SU-DHL-6 (cell line): ENCODE data around the gene RABL6.

Experiments used
- EZH2phosphoT487 ChIP-seq: fragments of 200-600 bp; sonication (generic), shearing (Covaris generic); conservative IDR thresholded peaks from 2 replicates; pipeline ENCODE4 v1.6.1; 2018; ENCODE audit warnings: mild to moderate bottlenecking, antibody characterized with exemption, low read length, moderate library complexity, mixed read lengths
- TF ChIP-seq, protein P1 (sequence below): fragments of 200-600 bp; sonication (generic); IDR thresholded peaks from one replicate; pipeline ENCODE4 v1.5.1; 2017; ENCODE audit warnings: antibody characterized with exemption, mild to moderate bottlenecking, low read length, moderate library complexity; ENCODE audit not compliant: insufficient read depth, poor library complexity, severe bottlenecking

DNA sequence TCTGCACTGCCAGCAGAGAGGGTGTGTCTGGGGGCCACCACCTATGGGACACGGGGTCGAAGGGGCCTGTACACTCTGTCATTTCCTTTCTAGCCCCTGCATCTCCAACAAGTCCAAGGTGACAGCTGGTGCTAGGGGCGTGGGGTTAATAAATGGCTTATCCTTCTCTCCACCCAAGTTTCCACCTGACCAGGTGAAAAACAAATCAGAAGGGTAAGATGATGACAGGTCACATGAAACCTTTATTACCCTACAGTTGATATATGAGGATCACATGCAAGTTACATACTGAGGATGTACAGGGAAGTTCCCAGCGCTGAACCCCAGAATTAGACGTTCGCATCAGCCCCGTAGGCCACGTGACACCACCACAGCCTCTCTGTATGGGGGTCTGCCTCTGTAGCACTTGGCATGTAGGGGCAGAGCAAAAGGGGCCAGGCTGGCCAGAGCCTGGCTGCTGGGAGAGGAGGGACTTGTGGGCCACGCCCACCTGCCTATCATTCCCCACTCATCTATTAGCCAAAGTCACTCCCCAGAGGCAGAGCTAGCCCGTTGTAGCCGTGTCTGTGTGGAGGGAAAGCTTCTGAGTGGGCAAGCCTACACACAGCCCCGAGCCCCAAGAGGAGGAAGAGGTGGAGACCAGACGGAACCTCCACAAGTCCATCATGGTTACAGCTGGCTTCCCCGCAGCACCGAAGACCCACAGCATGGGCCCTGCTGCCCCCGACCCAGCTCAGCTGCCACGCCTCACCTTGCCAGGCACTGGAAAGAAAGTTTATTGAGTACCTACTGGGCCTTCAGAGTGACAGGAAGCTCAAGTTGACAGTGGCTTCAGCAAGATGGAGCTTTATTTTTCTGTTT, 14.4 kb upstream of the RABL6 start:
- TF ChIP-seq, protein P1, sequence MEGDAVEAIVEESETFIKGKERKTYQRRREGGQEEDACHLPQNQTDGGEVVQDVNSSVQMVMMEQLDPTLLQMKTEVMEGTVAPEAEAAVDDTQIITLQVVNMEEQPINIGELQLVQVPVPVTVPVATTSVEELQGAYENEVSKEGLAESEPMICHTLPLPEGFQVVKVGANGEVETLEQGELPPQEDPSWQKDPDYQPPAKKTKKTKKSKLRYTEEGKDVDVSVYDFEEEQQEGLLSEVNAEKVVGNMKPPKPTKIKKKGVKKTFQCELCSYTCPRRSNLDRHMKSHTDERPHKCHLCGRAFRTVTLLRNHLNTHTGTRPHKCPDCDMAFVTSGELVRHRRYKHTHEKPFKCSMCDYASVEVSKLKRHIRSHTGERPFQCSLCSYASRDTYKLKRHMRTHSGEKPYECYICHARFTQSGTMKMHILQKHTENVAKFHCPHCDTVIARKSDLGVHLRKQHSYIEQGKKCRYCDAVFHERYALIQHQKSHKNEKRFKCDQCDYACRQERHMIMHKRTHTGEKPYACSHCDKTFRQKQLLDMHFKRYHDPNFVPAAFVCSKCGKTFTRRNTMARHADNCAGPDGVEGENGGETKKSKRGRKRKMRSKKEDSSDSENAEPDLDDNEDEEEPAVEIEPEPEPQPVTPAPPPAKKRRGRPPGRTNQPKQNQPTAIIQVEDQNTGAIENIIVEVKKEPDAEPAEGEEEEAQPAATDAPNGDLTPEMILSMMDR: no peak
- TF ChIP-seq EZH2phosphoT487: no peak
